Measurements from ENCODE around the gene RAX2.
A peak's percentile ranks its signal among the peaks of the same experiment; 100 is the strongest.

RAX2 gene

GRCh38 chr19:3790941-3791340 is 18.9 kb upstream of the RAX2 start:
- no peak for DNase-seq
- Mint-ChIP-seq H3K36me3 (peaks cover 0 to 3% of the 10 kb centered on the region in 2 donors), H3K4me3 (no peak overlapping the region), H3K4me1 (no peaks in the 10 kb centered on the region), H3K27me3 (peaks cover 5 to 6% of the 10 kb centered on the region in 2 donors), H3K27ac (no peak overlapping the region), H3K9me3 (peaks cover 7 to 8% of the 10 kb centered on the region in 2 donors)
- no peak for ATAC-seq (replicated peaks)

- Mint-ChIP-seq H3K27me3 (peaks cover 5 to 6% of the 10 kb centered on the region in 2 donors), H3K4me1 (peaks cover 0 to 3% of the 10 kb centered on the region in 2 donors), H3K9me3 (peaks cover 7 to 8% of the 10 kb centered on the region in 2 donors), H3K4me3 (no peak overlapping the region), H3K27ac (no peak overlapping the region), H3K36me3 (peaks cover 0 to 3% of the 10 kb centered on the region in 2 donors)
- ATAC-seq (replicated peaks) (no peak), DNase-seq (no peak)
Measured at GRCh38 chr19:3790209-3790734, 18.2 kb upstream of the RAX2 start.

GRCh38 chr19:3788996-3789778 is 17.2 kb upstream of the RAX2 start:
- Mint-ChIP-seq H3K27ac (no peak overlapping the region), H3K36me3 (peaks cover 0 to 5% of the 10 kb centered on the region in 2 donors), H3K4me3 (no peak overlapping the region), H3K9me3 (peaks cover 7 to 8% of the 10 kb centered on the region in 2 donors), H3K27me3 (peaks cover 5 to 6% of the 10 kb centered on the region in 2 donors), H3K4me1 (peaks cover 8 to 13% of the 10 kb centered on the region in 2 donors)
- DNase-seq, result no peak
- no peak for ATAC-seq (replicated peaks)

- peak within 1 kb of the TSS; percentile 14 for H3K27ac Mint-ChIP-seq
- ATAC-seq (replicated peaks) (peak; percentile 63 to 64), DNase-seq (no peak)
- peaks cover 18 to 20% of the 10 kb centered on the region in 2 donors for H3K36me3 Mint-ChIP-seq
- H3K9me3 Mint-ChIP-seq, result peaks cover 16 to 18% of the 10 kb centered on the region in 2 donors
- H3K4me1 Mint-ChIP-seq, result peaks cover 8 to 13% of the 10 kb centered on the region in 2 donors
- peak within 1 kb of the TSS; percentile 71 to 80 for H3K4me3 Mint-ChIP-seq
- H3K27me3 Mint-ChIP-seq, result peaks cover 5 to 6% of the 10 kb centered on the region in 2 donors
Measured at GRCh38 chr19:3785938-3786824, 14.2 kb upstream of the RAX2 start, which contains the start of gene MATK. MATK (minus strand) TSS chr19:3786381; CDS start chr19:3785135, 1,246 bp downstream.

- Mint-ChIP-seq H3K36me3 (peaks cover 18 to 21% of the 10 kb centered on the region in 2 donors), H3K27ac (peak overlapping the region; percentile 5), H3K9me3 (peaks cover 14 to 16% of the 10 kb centered on the region in 2 donors), H3K27me3 (peaks cover 2% of the 10 kb centered on the region in 2 donors), H3K4me3 (peak overlapping the region; percentile 71 to 80), H3K4me1 (peaks cover 8 to 13% of the 10 kb centered on the region in 2 donors)
- peak; percentile 24 to 56 for ATAC-seq (replicated peaks)
- no peak for DNase-seq
Measured at GRCh38 chr19:3785451-3785937, 13.5 kb upstream of the RAX2 start.

GRCh38 chr19:3784607-3785450 is 12.8 kb upstream of the RAX2 start:
- Mint-ChIP-seq H3K36me3 (peaks cover 18 to 21% of the 10 kb centered on the region in 2 donors), H3K27me3 (no peaks in the 10 kb centered on the region), H3K9me3 (peaks cover 13 to 14% of the 10 kb centered on the region in 2 donors), H3K4me3 (peak overlapping the region; percentile 71 to 80), H3K27ac (peak overlapping the region; percentile 15), H3K4me1 (peaks cover 8 to 13% of the 10 kb centered on the region in 2 donors)
- ATAC-seq (replicated peaks) (no peak), DNase-seq (no peak)

- Mint-ChIP-seq H3K36me3 (peaks cover 18 to 21% of the 10 kb centered on the region in 2 donors), H3K9me3 (peaks cover 13 to 14% of the 10 kb centered on the region in 2 donors), H3K27ac (no peak overlapping the region), H3K27me3 (no peaks in the 10 kb centered on the region), H3K4me3 (peak overlapping the region; percentile 71 to 80), H3K4me1 (peaks cover 8 to 13% of the 10 kb centered on the region in 2 donors)
- ATAC-seq (replicated peaks), result peak; percentile 37 to 39
- DNase-seq, result no peak
Measured at GRCh38 chr19:3783660-3784584, 11.9 kb upstream of the RAX2 start.

- H3K9me3 Mint-ChIP-seq, result peaks cover 13 to 14% of the 10 kb centered on the region in 2 donors
- peaks cover 8 to 13% of the 10 kb centered on the region in 2 donors for H3K4me1 Mint-ChIP-seq
- peaks cover 18 to 21% of the 10 kb centered on the region in 2 donors for H3K36me3 Mint-ChIP-seq
- H3K4me3 Mint-ChIP-seq, result no peak overlapping the region
- DNase-seq (no peak), ATAC-seq (replicated peaks) (no peak)
- no peaks in the 10 kb centered on the region for H3K27me3 Mint-ChIP-seq
- H3K27ac Mint-ChIP-seq, result no peak overlapping the region
Measured at GRCh38 chr19:3782903-3783302, 10.9 kb upstream of the RAX2 start.

- Mint-ChIP-seq H3K27me3 (no peaks in the 10 kb centered on the region), H3K27ac (no peak overlapping the region), H3K9me3 (peaks cover 13 to 14% of the 10 kb centered on the region in 2 donors), H3K36me3 (peaks cover 18 to 21% of the 10 kb centered on the region in 2 donors), H3K4me1 (peaks cover 8 to 13% of the 10 kb centered on the region in 2 donors), H3K4me3 (no peak overlapping the region)
- no peak for DNase-seq
- no peak for ATAC-seq (replicated peaks)
Measured at GRCh38 chr19:3782330-3782729, 10.3 kb upstream of the RAX2 start.

- Mint-ChIP-seq H3K36me3 (peaks cover 18 to 26% of the 10 kb centered on the region in 2 donors), H3K9me3 (peaks cover 13 to 14% of the 10 kb centered on the region in 2 donors), H3K4me3 (no peak overlapping the region), H3K4me1 (peaks cover 9 to 13% of the 10 kb centered on the region in 2 donors), H3K27me3 (no peaks in the 10 kb centered on the region), H3K27ac (peak overlapping the region; percentile 67)
- DNase-seq (no peak), ATAC-seq (replicated peaks) (no peak)
Measured at GRCh38 chr19:3781603-3782002, 9.6 kb upstream of the RAX2 start.

- peaks cover 12 to 13% of the 10 kb centered on the region in 2 donors for H3K4me1 Mint-ChIP-seq
- no peak overlapping the region for H3K27ac Mint-ChIP-seq
- peak in 1 of 2 donors; percentile 23 for ATAC-seq (replicated peaks)
- no peaks in the 10 kb centered on the region for H3K27me3 Mint-ChIP-seq
- peaks cover 18 to 33% of the 10 kb centered on the region in 2 donors for H3K36me3 Mint-ChIP-seq
- H3K4me3 Mint-ChIP-seq, result no peak overlapping the region
- no peak for DNase-seq
- H3K9me3 Mint-ChIP-seq, result peaks cover 14 to 15% of the 10 kb centered on the region in 2 donors
Measured at GRCh38 chr19:3780786-3781304, 8.8 kb upstream of the RAX2 start.

Measured in stimulated activated naive B cell treated with anti-CD40 and anti-IgM and Interleukin-4, amounts not matched to agents 10 μg/mL and 1 μg/mL and 100 μg/mL, for 72 hours (primary cell).